Hematopoietic multipotent progenitor cell (in vitro differentiated cells): Measurements from ENCODE around the gene RHCG. TPM values are rescaled to one million over a fixed set of nuclear protein-coding genes. Genes with fewer than 3 reads are reported as not detected.

Experiments
- DNase-seq, 3 donors: peaks; one replicate each; pipeline ENCODE4 v3.0.0-alpha.2; 2011 to 2015; ENCODE audit warnings: low read depth in 2 of 3, low spot score in 2 of 3
- total RNA-seq: library from RNA; depleted of rRNA; stranded (reverse); fragments of >200 nt; gene quantifications from one replicate; pipeline ENCODE4 v1.2.3, GENCODE V29; 2012

RHCG gene
- not detected for total RNA-seq

DNA sequence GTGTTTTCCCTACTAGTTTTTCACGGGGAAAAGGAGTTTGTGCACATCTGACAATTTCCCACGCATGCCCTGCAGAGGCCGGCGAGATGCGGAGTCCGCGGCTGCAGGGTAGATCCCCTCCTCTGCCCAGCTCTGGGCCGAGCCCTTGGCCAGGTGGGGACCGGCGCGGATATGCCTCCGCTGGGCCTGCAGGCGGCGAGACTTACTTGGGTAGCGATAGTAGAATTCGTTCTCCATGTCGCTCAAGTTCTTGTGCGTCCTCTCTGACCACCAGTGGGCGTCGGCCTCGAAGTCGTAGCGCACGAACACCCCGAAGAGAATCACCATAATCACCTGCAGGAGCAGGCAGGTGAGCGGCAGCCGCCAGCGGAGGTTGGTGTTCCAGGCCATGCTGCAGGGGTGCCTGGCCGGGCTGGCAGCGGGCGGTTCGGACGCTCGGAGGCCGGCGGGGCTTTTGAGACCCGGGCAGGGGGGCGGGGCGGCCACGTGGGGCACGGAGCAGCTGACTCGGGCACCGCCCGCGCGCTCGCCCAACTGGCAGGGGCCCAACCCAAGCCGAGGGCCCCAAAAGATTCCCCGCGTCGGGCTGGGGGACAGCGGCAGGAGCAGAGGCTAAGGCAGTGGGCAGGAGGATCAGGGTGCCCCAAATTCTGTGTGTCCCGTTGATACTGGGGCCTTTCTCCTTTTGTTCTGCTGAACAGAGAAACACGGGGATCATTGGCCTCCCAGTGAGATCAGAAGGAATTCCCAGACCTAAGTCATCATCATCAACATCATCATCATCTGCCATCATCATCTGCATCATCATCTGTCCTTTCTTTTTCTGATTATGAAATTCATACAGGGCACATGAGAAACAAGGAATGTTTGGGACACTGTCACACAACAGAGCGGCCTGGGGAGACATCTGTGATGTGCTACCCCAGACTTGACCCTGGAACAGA lies at the start of gene RHCG:
RHCG (minus strand) TSS at position 429 of the 944 bp plus-strand sequence; CDS start at position 390, 39 bp downstream.
- peak in 2 of 3 donors; percentile 59 to 62 for DNase-seq

DNA sequence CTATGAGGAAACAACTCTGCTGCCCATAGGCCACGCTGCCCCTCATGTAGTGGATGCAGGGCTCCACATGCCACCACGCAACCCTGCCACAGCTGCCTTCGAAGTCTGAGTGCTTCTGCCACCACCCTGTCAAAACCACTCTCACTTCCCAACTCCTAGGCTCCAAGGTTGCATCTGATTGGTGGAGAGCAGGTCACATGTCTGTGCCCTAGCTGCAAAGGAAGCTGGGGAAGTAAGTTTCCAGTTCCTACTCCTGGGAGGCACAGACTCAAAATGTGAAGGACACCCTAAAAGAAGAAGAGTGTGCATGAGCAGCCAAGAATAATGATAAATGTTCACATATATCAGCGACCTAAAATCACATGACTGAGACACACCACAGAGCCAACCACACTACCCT lies 47.0 kb upstream of the RHCG start:
- DNase-seq: no peak

DNA sequence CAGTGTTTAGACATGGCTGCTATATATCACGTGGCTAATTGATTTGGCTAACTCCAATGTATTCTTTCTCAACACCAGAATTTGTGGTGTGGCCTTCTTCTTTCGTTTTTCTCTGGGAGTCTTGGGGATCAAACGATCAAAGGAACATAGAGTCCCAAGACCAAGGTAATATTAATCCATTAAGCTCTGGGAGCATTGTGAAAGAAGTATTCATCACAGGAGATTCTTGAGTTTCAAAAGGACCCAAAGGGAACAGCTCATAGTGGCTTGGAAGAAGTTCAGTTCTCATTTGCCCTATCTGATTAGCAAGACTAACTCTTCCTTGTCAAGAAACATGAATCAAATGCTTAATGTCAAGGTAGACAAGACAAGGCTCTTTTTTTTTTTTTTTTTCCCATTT lies 46.0 kb upstream of the RHCG start:
- DNase-seq: no peak

DNA sequence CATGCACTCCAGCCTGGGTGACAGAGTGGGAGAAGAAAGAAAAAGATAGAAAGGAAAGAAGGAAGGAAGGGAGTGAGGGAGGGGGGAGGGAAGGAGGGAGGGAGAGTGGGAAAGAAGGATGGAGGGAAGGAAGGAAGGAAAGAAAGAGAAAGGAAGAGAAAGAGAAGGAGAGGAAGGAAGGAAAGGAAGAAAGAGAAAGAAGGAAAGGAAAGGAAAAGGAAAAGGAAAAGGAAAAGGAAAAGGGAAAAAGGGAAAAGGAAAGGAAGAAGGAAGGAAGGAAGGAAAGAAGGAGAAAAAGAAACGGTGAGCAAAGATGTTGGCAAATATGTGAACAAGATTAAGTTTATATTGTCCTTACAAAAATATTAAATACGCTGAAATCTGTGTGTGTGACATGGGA lies 42.6 kb upstream of the RHCG start:
- DNase-seq: no peak

DNA sequence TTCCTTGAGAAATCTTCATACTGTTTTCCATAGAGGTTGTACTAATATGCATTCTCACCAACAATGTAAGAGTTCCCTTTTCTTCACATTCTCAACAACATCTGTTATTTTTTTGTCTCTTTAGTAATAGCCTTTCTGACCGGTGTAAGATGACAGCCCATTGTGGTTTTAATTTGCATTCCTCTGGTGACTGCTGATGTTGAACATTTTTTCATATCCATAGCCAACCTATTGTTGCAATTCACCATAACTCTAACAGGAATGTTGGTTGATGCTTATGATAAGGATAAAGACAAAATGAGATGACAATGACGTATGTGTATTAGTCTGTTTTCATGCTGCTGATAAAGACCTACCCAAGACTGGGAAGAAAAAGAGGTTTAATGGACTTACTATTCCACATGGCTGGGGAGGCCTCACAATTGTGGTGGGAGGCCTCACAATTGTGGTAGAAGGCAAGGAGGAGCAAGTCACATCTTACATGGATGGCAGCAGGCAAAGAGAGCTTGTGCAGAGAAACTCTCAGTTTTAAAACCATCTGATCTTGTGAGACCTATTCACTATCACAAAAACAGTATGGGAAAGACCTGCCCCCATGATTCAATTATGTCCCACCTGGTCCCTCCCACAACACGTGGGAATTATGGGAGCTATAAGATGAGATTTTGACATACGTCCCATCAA lies 37.6 kb upstream of the RHCG start:
- DNase-seq: no peak

DNA sequence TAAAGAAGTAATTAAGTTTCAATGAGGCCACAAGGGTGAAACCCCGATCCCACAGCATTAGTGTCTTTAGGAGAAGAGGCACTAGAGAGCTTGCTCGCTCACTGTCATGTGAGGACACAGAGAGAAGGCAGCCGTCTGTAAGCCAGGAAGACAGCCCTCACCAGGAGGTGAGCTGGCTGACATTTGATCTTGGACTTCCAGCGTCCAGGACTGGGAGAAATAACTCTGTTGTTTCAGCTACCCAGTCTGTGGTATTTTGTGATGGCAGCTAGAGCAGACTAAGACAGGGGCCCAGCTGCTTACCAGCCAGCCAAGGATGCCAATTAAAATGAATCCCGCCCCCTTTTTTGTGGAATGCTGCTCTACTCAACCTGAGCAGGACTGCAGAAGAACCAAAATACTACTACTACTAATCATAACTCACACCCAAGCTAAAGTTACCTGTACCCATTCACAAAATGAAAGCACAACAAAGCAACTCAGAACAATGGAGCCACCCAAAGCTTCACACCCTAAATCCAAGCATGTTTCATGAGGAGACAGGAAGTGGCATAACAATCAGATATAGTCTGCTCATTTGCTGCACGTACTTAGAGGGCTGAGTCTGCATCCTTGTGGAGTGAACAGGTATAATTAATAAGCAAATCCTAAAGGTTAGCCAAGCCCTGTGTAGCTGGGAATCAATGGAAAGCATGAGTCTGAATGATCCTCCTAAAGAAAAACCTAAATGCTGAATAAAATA lies 35.6 kb upstream of the RHCG start:
- no peak for DNase-seq

DNA sequence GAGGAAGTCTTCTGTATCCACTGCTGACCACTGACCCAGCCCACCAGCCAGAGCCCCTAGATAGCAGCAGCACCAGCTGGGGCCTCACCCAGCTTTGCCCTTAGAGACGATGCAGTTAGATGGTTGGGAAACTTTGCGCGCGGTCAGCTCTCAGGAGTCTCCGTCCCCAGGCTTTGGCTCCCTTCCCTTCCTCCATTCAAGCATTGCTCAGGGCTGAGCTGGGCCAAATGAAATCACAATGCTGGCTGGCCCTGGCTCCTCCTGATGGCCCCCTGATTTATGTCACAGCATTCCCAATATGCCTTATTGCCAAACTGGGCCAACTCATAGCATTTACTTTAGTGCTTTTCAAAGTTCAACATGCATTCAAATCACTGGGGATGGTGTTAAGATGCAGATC lies 34.6 kb upstream of the RHCG start:
- DNase-seq: no peak

DNA sequence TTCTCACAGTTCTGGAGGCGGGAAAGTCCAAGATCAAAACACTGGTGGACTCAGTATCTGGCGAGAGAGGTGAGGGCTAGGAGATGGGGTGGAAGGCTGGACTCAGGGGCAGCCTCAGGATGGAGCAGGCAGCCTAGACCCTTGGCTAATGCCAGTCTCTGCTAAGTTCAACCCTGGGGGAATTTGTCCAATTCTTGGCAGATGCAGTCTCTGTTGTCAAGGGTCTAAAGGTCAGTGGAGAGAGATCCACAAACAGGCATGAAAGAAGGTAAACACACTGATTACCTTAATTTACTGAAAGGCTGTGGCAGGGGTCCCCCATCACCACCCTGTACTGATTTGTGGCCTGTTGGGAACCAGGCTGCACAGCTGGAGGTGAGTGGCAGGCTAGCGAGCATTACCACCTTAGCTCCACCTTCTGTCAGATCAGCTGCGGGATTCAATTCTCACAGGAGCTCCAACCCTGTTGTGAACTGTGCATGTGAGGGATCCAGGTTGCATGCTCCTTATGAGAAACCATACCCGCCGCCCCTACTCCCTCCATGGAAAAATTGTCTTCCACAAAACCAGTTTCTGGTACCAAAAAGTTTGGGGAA lies 32.5 kb upstream of the RHCG start:
- no peak for DNase-seq

DNA sequence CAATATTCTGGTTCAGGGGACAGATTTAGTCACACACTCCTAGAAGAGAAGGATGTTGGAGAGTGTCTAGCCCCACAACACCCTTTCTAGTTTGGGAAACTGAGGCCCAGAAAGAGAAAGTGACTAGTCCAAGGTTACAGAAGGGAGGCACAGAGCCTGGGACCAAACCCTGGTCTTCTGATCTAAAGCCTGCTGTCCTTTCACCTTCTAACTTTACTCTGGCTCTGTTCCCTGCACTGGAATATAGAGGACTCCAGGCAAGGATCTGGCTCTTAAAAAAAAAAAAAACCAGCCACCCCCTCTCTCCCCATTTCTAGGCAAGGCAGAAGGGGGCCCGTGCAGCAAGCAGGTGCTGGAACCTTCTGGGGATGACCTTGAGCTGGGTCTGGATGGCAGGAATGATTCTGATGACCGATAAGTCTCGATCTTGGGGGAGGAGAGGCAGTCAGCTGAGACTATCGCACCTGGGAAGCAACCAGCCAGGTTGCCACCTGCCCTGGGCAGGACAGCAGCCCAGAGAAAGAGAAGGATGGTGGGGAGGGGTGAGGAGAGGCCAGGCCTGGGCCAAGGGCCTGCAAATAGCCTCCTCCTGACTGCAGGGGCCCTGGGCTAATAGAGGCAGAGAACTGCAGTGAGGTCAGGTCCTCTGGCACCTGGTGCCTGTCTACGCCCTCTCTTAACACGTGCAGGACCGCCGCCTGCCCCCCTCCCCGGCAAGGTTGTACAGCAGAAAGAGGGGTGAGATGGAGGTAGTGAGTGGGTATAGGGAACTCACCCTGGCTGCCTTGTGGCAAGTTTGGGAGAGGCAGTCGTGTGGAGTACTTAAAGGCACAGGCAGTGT lies 30.4 kb upstream of the RHCG start:
- DNase-seq: no peak

DNA sequence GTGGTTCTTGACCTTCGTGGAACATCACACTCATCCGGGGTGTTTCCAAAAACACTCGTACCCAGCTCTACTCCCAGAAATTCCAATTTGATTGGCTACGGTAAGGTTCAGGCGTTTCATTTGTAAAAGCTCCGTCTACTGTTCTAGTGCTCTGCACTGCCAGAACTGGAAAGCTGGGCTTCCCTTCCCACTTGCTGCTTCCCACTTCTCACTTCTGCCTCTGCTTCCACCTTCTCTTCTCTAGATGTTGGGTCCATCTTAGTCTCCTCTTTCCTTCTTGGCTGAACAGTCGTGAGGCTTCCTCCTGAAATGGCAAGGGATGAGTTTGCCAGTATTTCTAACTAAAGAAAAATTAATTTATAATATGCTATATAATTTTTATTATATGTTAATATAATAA lies 29.8 kb upstream of the RHCG start:
- DNase-seq: no peak

DNA sequence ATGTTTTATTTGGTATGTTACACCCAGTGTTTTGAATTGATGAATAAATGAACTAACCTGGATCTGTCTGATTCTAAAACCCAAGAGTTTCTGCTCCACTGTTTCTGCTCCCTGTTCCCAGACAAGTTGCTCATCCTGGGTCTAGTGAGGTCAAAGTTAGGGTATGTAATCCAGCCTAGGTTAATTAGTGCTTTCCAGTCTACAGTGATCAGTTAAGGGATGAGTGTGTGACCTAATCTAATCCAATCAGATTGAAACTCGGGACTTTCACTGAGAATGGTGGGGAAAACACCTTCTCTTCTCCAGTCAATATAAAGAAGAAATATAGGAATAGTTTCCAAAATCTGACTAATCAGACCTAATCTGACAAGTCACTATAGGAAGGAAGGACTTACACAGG lies 27.8 kb upstream of the RHCG start:
- no peak for DNase-seq

DNA sequence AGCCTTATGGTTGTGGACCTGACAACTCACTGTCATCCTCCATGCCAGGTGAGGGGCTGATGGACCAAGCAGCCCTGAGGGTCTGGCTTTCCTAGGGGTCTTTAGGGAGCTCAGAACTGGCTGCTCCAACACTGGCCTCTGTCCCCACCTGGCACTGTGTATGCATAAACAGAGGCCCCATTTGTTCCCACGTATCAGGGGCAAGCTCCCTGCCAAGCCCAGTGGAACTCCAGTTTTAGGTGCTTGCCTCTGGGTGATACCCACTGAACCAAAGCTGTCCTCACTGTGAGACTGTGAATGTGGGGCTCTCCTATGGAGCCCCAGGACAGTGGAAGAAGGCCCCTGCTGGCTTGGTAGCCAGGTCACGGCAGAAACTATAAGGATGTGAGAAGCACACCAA lies 26.7 kb upstream of the RHCG start:
- no peak for DNase-seq

DNA sequence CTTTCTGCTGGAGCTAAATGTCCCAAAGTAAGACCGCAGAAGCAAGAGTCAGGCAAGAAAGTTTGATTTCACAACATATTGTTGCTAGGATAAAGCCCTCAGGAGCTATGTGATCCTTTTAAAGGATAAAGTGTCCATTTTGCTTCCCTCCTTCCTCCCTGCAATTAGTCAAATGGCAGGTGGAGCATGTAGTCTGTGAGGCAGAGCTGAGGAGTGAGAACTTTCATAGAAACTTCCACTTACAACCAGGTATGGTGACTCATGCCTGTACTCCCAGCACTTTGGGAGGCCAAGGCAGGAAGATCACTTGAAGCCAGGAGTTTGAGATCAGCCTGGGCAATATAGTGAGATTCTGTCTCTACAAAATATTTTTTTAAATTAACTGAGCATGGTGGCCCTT lies 25.2 kb upstream of the RHCG start:
- no peak for DNase-seq

DNA sequence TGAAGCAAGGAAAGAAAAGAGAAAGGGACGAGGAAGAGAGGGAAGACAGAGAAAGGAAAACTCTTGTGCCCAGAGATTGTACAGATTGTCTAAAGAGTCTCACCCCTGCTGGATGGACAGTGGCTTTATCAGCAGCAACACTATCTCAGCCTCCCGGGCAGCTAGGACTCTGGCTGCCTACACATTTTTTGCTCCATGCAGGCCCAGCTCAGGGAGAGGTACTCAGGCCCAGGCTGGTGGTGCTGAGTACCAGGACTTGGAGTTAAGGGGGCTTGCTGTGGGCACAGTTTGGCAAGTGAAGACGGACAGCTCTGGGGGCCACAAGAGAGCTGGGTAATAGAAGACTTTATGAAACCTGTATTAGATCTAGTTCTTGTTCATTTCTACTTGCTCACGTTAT lies 19.1 kb upstream of the RHCG start:
- no peak for DNase-seq

DNA sequence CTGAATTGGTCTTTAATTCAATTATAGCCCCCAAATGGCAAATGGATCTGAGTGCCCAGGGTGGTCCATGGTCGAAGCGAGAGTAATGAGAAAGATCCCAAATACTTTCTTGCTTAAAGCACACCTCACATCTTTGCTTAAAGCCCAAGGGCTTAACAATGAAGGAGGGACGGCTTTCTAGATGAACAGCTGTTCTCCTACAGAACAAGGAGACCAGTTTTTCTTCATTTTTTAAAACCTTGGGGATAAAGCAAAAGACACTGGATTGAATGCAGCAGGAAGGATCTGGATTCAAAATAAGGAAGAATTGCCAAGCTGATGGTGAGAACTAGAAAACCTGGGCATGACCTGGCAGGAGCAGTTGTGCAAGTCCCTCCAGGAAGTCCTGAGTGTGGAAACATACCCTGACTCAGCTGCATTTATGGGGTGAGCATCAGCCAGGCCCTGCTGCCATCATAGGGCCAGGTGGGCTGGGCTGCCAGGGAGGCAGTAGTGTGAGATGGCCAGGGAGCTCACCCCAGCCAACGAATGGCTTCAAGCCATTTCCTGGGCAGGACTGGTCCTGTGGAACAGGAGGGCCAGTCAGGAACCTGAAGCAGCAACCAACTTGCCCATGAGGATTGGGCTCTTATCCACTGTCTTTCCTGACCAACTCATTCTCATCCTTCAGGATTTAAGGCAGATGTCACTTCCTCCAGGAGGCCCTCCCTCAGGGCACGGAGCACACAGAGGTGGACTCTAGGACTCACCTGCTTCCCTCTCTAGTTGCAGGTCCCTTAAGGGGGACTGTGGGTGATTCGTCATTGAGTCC lies 18.4 kb upstream of the RHCG start:
- no peak for DNase-seq

DNA sequence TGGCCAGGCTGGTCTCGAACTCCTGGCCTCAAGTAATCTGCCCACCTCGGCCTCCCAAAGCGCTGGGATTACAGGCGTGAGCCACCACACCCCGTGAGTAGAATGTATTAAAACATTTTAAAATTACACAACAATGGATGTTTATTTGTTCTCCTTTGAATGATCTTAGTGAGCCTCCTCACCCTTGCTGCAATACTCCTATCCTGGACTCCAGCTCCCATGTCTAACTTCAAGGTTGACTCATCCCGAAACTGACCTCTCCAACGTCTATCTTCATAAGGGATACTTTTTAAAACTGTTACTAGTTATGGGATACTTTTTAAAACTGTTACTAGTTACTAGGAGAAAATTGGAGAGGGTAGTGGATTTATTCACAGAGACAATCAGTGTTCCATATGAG lies 17.8 kb upstream of the RHCG start:
- DNase-seq: no peak

DNA sequence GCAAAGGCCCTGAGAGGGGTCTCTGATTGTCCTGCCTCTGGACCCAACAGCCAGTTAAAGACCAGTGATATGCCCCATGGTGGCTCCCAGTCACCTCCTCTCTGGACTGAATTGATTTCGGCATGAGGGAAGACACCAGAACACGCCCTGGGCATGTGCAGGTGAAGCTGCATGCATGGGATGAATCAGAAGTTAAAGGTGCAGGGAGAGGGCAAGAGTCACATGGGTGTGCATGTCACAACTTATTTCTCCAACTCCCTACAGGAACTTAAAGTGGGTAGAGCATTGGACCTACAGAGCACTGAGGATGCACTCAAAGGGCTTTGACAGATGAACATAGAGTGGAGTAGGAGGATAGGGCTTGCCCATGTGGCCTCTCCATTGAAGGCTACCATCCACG lies 16.9 kb upstream of the RHCG start:
- DNase-seq: no peak

DNA sequence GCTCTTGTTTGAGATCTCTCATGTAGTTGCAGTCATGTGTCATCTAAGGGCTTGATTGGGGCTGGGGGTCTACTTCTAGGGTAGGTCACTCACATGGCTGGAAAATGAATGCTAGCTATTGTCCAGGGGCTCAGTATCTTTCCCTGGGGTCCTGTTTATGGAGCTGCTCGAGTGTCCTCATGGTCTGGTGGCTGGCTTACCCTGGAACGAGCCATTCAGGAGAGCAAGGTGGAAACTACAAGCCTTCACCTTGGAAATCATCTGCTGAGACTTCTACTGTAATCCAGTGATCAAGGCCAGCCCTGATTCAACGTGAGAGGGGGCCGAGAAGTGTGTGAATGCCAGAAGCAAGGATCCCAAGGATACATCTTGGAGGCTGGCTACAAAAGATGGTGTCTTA lies 16.2 kb upstream of the RHCG start:
- no peak for DNase-seq

DNA sequence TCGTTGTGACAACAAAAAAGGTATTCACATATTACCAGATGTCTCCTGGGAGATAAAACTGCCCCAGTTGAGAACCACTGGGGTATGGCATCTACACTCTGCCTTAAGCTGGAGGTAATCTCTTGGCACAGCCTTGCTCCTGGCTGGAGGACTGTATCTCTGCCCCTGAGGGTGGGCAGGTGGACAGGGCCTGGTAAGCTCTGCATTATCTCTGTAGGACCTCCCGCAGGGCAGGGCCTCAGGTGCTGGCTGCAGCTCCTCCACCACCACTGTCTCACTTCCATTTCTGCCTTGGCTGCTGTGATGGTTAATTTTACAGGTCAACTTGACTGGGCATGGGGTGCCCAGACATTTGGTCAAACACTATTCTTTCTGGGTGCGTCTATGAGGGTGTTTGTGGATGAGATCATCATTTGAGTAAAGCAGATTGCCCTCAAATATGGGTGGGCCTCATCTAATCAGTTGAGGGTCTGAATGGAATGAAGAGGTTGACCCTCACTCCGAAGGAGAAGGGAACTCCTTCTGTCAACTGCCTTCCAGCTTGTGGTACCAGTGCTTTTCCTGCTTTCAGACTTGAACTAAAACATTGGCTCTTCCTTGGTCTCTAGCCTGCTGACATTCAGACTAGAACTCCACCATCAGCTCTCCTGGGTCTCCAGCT lies 9.8 kb upstream of the RHCG start:
- no peak for DNase-seq
